ENCODE results near the gene CACHD1.
A peak's percentile ranks its signal among the peaks of the same experiment; 100 is the strongest.

The CACHD1 gene

DNA sequence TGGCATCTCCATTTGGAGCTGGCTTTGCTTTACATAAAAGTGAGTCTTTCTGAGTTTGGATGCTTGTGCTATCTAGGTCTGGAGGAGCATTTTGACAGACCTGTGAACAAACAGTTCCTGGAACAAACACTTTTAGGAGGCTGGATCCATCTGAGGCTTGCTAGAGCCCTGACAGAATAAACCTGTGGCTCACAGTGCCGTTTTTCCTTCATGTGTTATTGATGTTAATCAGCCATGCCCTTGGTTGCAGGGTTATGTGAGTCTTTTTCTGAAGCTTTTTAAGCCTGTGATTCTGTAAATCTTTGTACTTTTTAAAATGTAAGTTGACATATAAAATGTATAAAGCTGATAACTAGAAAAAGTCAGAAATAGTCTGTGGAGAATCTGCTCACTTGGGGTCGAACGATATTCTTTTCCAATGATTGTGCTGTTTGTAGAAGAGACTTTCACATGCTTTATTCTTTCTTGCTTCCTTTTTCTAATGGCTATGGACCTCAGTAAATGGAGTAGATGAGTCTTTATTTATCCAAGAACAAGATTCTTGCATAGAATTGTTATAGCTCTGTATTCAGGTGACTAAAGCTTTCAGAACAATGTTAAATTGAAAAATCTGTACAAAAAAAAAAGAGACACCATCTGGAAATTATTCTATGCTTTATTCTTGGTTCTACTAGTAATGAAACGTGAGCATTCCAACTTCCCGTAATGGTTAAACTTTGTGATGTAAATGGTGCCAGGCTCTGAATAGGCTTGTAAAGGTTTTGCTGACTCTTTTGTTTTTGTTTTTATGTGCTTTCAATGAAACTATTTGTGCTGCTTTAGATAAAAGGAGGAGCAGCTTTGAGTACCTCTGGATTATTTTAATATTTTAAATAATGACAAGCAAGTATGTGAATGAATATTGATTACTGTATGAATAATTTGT lies 53.7 kb downstream of the CACHD1 start:
- DNase-seq (ENCODE audit: low read depth): no peak

DNA sequence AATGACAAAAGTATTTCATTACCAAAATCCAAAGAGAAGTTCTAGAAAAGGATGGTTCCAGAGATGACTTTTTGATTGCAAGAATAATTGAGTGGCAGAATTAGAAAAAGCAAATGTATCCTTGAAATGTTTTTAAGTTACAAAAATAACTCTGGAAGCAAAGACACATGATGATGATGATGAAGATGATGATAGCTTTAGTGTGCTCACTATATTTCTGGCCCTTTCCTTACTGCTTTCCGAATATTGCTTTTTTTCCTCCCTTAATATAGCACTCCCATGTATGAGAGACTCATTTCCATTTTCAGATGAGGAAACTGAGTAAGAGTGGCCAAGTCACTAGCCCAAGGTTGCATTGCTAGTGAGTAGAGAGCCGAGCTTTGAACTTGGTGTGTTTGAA lies 54.7 kb downstream of the CACHD1 start:
- DNase-seq (ENCODE audit: low read depth): no peak

DNA sequence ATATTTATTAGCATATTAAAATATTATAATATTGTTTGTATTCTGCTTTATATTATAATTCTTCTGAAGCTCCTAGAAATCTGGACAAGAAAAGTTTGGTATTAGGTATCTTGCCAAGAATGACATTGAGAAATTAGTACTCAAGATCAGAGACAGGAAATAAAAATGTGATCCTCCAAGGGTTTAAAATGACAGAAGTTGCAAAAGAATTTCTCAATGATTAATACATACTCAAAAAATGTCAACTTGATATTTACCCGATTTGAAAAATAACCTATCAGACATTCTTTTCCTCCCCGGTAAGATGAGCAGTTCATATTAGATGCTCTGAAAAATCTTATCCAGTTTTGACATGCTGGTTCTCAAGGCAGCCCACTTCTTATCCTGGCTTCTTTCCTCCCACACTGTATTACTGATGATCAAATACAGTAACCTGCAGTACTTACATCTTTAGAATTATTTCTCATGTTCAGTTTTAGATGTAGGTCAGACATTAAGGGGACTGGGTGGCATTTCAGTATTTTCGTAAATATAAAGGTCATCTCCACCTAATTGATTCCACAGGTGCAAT lies 55.3 kb downstream of the CACHD1 start:
- DNase-seq (ENCODE audit: low read depth): no peak

DNA sequence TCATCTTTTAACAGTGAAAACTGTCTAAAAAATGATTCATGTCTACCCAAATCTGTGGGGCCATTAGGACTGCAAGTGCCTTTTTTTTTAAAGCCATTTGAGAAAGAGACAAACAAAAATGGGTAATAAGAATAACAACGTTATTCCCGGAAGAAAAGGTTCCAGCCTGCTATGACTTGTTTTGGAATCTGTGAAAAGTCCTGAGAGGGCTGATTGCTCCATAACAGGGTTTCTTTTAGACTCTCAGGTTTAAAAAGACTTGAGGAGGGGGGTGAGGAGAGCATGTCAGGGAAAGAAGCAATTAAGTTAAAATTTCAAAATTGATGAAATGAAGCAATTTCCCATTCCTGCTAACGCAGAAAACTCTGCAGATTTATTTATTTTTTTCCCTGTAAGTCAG lies 56.4 kb downstream of the CACHD1 start:
- DNase-seq (ENCODE audit: low read depth): no peak

DNA sequence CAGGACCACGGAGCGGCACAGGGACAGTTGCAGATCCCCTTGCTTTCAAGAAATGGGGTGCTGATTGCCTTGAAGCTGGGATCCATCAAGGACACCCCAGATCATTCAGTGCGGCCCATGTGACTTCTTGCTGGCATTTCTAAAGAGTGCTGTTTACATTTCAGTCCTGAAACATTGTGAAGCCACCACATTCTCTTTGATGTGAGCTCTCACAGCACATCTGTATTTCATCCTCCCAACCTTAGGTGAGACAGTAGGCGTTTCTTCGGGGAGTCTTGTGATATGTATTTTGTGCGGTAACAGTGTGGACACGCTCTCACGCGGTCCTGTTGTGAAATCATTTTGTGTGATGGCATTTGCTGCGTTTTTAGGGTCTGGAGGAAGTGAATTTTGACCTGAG lies 57.2 kb downstream of the CACHD1 start:
- no peak for DNase-seq (ENCODE audit: low read depth)

DNA sequence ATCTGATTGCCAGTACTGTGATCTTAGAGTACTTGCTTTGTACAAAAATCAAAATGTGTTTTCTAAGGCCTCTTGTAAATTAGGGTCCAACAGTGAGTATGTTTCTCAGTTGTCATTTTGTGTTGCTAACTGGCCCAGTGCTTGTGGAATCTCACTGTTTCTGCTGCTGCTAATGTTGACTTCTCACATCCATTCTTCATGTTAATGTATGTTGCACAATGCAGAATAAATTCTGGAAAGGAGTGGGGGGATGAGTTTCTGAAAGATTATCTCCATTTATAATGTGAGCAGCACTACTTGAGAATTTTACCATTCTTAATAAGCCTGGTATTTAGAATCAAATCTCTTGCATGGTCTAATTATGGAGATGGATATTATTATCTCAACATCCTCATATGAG lies 57.9 kb downstream of the CACHD1 start:
- DNase-seq (ENCODE audit: low read depth): no peak

DNA sequence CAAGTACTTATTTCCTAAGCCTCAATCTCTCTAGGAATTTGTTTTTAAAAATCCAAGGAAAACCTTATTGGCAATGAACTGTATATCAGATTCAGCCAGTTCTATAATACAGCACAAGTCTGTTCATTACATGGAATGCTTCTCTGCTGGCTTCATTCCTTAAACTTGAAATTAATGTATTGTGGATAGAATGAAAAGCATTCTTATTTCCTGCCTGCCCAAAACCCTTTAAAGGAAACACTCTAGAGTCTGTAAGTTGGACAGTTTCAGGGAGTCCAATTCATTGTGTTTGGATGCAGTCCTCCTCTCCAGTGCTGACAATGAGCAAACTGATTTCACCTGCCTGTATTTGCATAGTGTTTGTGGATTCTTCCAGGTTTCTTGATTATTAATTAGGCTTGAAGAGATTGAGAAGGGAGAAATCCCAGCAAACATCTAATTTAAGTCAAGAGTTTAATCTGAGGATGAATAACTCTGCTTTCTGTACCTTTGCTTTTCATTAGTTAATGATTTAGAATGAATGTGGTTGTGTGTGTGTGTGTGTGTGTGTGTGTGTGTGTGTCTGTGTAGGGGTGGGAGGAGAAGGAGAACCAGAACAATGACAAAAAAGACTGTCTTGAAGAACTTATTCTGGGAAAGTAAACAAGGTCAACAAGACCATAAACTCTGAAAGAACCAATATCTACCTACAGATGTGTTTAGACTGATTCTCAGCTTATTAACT lies 61.2 kb downstream of the CACHD1 start:
- no peak for DNase-seq (ENCODE audit: low read depth)

DNA sequence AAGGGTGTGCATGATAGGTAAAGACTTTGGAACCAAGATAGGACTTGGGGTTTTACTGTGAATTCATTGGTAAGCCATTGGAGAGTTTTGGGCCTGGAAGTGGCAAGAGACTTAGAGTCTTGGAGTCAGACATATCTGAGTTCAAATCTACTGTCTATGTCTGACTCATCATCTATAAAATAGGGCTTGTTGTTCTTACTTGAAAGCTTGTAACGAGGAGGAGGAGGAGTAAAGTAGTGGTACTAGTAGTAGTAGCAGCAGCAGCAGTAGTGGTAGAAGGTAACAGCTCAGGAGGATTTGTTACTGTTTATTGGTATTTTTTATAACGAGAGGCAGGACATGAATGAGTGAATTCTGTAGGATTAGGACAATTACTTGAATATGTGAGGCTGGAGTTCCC lies 62.7 kb downstream of the CACHD1 start:
- DNase-seq (ENCODE audit: low read depth): no peak

DNA sequence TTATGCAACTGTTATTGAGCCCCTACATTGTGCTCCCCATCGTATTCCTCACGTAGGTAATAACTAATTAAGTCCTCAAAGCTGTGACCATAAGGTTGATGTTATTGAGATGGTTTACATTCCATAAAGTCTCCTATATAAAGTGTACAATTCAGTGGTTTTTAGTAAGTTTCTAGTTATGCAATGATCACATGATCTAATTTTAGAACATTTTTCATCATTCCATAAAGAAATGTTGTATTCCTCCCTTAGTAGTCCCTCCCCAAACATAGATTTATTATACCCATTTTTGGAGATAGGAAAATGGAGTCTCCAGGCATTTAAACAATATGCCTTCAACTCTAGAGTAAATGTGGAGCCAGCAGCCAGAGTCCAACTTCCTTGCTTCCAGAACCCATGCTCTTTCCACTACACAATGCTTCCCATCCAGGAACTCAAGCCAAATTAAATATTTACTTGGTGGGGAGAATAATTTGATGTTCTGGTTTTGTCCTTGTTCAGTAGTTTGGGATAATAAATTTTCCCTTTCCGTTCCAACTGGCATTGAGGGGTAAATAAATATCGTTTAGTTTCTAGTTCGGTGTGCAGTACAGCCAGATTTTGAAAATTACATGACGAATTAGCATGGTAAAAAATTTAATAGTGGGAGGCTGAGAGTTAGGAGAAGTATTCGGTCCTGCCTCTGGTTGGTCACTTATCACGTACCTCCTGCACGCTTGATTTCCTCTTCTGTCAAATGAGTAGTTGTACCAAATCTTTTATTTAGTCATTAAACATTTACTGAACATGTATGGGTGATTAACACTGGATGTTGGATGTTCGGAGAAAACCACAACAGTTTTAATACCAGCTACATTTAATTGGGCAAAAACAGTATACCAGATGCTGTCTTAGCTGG lies 66.3 kb downstream of the CACHD1 start:
- no peak for DNase-seq (ENCODE audit: low read depth)

DNA sequence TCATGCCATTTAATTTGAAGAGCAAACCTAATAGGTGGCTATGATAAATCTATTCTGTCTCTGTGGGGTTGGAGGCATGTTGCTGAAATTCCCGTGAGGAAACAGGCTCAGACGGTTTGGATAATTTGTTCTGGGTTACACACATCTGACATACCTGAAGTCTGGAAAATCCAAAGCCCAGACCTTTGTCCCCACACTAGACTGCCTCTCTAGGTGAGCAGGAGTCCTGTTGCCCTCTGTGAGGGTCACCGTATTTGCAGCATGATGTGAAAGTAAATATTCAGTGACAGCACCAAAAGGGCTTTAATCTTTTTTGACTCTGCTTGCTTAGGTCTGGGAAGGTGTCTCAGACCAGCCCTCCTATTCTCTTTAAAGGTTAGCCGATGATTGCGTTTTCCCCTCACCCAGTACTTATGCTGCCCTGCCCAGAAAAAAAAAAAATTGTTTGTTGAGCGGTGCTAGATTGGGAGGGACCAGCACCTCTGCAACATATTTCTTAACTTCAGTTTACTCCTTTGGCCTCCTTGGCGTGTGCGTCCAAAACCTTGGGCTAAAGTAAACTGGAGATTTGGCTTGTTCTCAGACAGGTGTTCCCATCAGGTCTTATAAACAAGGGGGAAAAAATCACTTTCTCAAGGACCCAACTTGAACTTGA lies 67.0 kb downstream of the CACHD1 start:
- DNase-seq (ENCODE audit: low read depth): no peak

DNA sequence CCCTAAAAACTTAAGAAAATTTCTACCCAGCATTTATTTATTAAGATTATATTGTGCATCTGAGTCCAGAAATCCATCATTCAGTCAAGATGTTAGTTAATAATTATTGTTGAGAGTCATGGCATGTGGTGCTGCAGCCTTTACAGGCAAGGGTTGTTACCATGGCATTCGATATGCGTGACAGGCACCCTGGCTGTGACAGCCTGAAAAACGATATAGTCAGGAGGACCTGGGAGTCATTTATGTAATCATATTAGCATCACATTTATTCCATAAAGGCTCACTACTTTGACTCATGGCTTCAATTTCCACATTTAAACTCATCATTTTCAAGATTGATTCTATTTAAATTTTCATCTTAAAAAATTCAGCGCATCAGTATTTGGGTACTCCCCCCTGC lies 68.0 kb downstream of the CACHD1 start:
- no peak for DNase-seq (ENCODE audit: low read depth)

DNA sequence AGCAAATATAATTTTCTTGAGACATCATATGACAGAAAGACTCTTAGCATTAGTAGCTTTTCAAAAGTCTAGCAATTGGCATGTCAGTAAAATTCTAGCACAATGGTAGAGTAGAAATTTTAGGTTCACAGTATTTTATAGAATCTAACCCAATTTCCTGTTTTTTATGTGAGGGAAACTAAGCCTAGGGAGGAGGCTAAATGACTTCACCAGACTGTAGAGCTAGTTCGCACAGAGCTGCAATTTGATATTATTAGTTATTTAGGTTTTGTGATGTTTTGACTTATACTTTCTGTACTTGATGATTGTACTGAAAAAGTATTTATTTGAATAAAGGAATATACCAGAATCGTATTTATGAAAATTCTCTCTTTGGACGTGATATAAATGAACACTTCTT lies 68.5 kb downstream of the CACHD1 start:
- DNase-seq (ENCODE audit: low read depth): no peak

DNA sequence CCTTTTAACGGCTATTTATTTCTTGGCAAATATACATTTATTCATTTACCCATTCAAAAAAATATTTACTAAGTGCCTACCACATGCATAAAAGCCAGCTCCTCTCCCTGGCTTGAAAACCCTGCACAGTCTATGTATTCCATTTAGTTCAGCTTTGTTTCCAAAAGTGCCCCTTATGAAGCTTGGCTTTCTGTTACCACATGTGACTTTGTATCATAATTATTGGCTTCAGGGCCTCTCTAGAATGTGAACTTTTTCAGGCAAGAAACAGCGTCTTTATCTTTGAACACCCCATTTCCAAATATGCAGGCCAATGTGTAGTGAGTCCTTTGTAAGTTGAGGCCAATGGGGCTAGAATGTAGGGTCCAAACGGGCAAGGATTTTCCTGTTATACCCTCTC lies 69.4 kb downstream of the CACHD1 start:
- no peak for DNase-seq (ENCODE audit: low read depth)

DNA sequence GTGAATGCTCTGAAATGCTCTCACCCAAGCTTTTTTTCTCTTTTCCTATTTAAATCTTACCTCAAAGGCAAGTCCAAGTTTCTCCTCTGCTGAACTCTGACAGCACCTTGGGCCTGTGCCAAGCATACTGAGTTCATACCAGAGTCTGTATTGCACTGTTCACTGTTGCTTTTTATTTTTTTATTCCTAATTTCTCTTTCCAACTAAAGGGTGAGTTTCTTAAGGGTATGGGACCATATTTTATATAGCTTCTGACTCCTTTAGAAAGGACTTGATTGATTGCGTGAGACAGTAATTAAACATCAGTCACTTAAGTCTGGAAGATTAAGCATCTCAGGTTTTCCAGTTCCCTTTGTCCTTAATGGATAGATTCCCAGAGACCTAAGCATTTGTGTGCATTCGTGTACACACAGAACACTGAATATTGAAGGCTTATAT lies 69.9 kb downstream of the CACHD1 start:
- DNase-seq (ENCODE audit: low read depth): no peak

DNA sequence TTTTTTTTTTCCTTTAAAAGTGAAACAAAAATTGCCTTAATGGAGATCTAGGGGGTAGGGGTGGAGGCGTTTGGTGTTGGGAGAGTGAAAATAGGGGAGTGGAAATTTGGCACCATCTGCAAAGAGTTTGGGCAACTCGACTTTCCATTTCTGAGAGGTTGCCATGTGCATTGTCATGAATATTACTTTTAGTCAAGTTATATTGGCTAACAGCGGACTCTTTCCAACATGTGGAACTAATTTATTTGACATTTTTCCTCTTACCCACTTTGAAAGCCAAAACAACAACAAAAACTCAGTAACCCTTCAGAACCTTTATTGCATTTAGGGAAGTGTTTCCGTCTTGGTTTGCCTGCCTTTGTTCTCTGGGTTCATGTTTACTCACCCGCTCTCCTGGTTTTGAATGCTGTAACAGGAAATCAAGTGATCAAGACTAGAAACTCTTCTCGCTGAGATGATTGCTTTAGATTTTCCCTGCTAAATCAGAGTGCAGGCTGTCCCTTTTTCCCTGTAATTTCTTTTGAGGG lies 70.4 kb downstream of the CACHD1 start:
- DNase-seq (ENCODE audit: low read depth): no peak

DNA sequence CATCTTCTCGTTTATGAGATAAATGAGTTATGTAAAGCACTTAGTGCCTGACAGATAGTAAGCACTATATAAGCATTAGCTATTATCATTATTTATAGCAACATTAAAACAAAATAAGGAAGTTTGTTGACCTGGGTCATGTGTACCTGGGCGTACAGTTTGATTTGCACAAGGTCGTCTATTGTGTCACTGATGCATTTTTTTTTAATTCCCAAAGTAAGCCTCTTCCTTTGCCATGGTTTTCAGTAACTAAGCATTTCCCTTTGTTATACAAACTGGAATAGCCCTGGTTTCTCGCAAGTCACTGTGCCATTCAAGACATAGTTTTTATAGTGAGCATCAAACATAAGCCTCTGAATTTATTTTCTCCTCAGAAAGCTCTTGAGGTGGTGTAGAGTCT lies 72.2 kb downstream of the CACHD1 start:
- no peak for DNase-seq (ENCODE audit: low read depth)

DNA sequence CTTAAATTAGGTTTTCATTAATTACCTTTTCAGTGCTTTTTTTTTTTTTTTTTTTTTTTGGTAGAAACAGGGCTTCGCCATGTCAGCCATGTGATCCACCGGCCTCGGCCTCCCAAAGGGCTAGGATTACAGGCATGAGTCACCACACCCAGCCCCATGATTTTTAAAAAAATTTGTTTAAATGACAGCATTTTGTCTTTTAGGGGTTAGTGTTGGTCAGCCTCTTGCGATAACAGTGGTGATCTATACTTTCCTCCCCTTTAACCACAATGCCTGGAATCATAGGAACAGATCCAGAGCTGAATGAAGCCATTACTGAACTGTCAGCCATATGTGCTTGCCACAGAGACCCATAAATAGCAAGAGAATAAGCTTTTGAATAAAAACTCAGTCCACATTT lies 73.9 kb downstream of the CACHD1 start:
- DNase-seq (ENCODE audit: low read depth): no peak

DNA sequence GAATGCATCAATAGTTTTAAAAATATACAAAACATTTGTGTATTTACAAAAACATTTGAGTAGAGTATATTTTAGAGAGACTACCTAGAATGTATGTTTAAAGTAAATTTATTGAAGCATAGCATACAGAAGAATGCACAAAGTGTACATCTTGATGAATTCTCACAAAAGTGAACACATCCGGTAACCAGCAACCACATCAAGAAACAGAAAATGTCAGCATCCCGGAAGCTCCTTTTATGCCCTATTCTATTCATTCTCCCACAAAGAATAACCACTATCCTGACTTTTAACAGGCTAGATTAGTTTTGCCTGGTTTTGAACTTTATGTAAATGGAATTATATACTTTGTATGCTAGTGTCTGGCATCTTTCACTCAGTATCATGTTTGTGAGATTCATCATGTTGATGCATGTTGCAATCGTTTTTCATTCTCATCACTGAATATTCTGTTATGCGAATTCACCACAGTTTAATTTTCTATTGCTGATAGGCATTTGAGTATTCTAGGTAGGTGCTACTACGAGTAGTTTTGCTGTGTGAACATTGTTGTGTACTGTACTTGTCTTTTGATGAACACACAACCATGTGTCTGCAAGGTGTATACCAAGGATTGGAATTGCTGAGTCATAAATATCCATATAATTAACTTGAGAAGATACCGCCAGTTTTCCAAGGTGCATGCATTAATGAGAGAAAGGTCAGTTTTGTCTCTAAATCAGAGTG lies 75.4 kb downstream of the CACHD1 start:
- peak; percentile 7 for DNase-seq (ENCODE audit: low read depth)

DNA sequence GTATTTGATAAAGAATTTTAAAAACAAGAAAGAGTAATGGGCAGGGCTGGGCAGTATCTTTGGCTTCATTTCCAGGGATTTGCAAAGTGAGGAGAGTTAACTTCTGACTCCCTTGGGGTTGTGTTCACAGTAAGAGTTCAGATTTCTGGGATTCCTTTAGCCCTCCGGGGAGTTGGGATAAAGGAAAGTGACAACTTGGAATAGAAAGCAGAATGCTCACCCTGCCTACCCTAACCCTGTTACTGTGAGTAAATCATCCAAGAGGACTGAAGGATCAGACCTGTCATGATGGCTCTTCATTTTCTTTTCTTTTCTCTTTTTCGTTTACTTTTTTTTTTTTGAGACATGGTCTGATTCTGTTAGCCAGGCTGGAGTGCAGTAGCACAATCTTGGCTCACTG lies 76.1 kb downstream of the CACHD1 start:
- no peak for DNase-seq (ENCODE audit: low read depth)

DNA sequence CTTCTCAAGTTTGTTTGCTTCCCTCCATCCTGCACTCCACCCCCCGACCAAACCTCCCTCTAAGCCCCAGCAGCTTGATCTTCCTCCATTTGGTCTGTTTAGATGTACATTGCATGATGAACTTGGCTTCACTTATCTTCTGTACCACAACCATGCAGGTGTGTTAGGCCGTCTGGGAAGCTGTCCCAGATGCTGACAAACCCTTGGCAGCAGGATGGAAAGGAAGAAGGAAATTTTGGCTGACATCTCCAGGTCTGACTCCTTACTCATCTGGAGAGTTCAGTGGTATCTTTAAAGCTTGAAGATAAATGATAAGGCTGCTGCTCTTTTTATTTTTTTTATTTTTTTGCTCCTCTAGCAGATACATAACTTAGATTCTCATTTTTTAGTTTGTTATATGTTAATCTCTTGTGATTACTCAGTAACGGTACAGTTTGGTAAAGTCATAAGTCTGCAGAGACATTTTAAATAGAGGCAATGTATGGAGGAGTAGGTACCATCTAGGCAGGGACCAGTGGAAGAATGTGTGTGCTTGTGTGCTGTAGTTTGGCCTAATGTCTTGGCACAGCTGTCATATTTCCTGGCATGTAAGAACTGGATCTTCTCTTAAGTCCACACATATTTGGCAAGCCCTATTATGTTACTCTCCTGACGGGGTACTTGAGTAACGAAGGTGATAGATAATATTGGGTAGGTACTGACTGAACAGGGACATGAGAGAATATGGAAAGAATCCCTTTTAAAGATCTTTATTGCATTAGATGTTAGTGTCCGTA lies 79.7 kb downstream of the CACHD1 start:
- no peak for DNase-seq (ENCODE audit: low read depth)

Measured in T follicular helper cell (primary cell).